DND-41 (cell line): Measurements from ENCODE around the gene WNT6.

Experiments used
- ATAC-seq: fragments of 200-7000 bp; cut with Tn5 transposase; 3 replicates; pipeline ENCODE4 v1.9.1; 2021; ENCODE audit warnings: low read depth; ENCODE audit not compliant: insufficient read depth
- DNase-seq: peaks from one replicate; pipeline ENCODE4 v3.0.0-alpha.2; 2020
- H2AFZ ChIP-seq: 2 replicates; pipeline ENCODE4 v1.6.0; 2012; ENCODE audit warnings: low read depth, low read length
- H3K27ac ChIP-seq: 2 replicates; pipeline ENCODE4 v1.5.1; 2012; ENCODE audit warnings: low read length, inconsistent platforms
- H3K27me3 ChIP-seq: fragments of 200-600 bp; sonication (generic); 2 replicates; pipeline ENCODE4 v1.6.0; 2012; ENCODE audit warnings: low read length, mild to moderate bottlenecking, inconsistent platforms; ENCODE audit not compliant: insufficient read depth, poor library complexity
- H3K36me3 ChIP-seq: 2 replicates; pipeline ENCODE4 v1.5.1; 2012; ENCODE audit warnings: low read length, inconsistent platforms; ENCODE audit not compliant: insufficient read depth
- H3K4me1 ChIP-seq: 2 replicates; pipeline ENCODE4 v1.5.1; 2012; ENCODE audit warnings: mild to moderate bottlenecking, low read length; ENCODE audit not compliant: insufficient read depth
- H3K4me2 ChIP-seq: 2 replicates; pipeline ENCODE4 v1.6.0; 2012; ENCODE audit warnings: mild to moderate bottlenecking, moderate library complexity, low read length, inconsistent platforms; ENCODE audit not compliant: insufficient read depth
- H3K4me3 ChIP-seq, 2 experiments: fragments of 200-600 bp in 1 of 2; shearing (Covaris generic) in 1 of 2; 2 replicates each; pipeline ENCODE4 v1.5.1; 2012 to 2016; ENCODE audit warnings: inconsistent platforms in 2 of 2, low read length in 2 of 2, mild to moderate bottlenecking in 2 of 2, low read depth in 1 of 2, moderate library complexity in 1 of 2
- H3K79me2 ChIP-seq: 2 replicates; pipeline ENCODE4 v1.6.0; 2012; ENCODE audit warnings: low read length, inconsistent platforms; ENCODE audit not compliant: insufficient read depth
- H3K9ac ChIP-seq: 2 replicates; pipeline ENCODE4 v1.6.0; 2012; ENCODE audit warnings: low read depth, mild to moderate bottlenecking, inconsistent platforms, low read length, moderate library complexity
- H3K9me3 ChIP-seq: 2 replicates; pipeline ENCODE4 v1.5.1; 2012; ENCODE audit warnings: low read length, moderate library complexity, mild to moderate bottlenecking, inconsistent platforms; ENCODE audit not compliant: insufficient read depth, severe bottlenecking
- H4K20me1 ChIP-seq: 2 replicates; pipeline ENCODE4 v1.6.0; 2012; ENCODE audit warnings: low read length; ENCODE audit not compliant: insufficient read depth
- CTCF ChIP-seq: IDR thresholded peaks from 2 replicates; pipeline ENCODE4 v1.5.1; 2012; ENCODE audit warnings: borderline replicate concordance, low read length, moderate library complexity, mild to moderate bottlenecking; ENCODE audit not compliant: poor library complexity, severe bottlenecking; ENCODE audit errors: extremely low read depth
- EZH2 ChIP-seq: IDR thresholded peaks from 3 replicates; pipeline ENCODE4 v1.6.1; 2012; ENCODE audit warnings: borderline replicate concordance, low read depth, mild to moderate bottlenecking, moderate library complexity, low read length, inconsistent platforms; ENCODE audit not compliant: severe bottlenecking

WNT6 gene

GRCh38 chr2:218896501-218897393, 37.1 kb downstream of the WNT6 start:
- peaks cover 47% of the 10 kb centered on the region for H4K20me1 ChIP-seq
- ATAC-seq (peak; percentile 70), DNase-seq (peak; percentile 79)
- H3K4me2 ChIP-seq: peak overlapping the region; percentile 34
- no peaks in the 10 kb centered on the region for H3K36me3 ChIP-seq
- no peaks in the 10 kb centered on the region for H3K9me3 ChIP-seq
- no peak overlapping the region for H3K9ac ChIP-seq
- H3K4me1 ChIP-seq: peaks cover 45% of the 10 kb centered on the region
- no peaks in the 10 kb centered on the region for H3K79me2 ChIP-seq
- TF ChIP-seq EZH2 (peak; percentile 31), CTCF (peak; percentile 2)
- no peak overlapping the region; a peak in 1 of 4 replicates for H3K4me3 ChIP-seq
- no peak overlapping the region for H2AFZ ChIP-seq
- no peak overlapping the region for H3K27ac ChIP-seq
- peaks cover 58% of the 10 kb centered on the region for H3K27me3 ChIP-seq

GRCh38 chr2:218897394-218898108, 37.9 kb downstream of the WNT6 start:
- H3K4me2 ChIP-seq: peak overlapping the region; percentile 34
- no peak for DNase-seq
- H3K79me2 ChIP-seq: no peaks in the 10 kb centered on the region
- H2AFZ ChIP-seq: no peak overlapping the region
- TF ChIP-seq EZH2: no peak
- TF ChIP-seq CTCF: no peak
- H3K9ac ChIP-seq: no peak overlapping the region
- H4K20me1 ChIP-seq: peaks cover 47% of the 10 kb centered on the region
- H3K9me3 ChIP-seq: no peaks in the 10 kb centered on the region
- H3K4me3 ChIP-seq: no peak overlapping the region
- no peak overlapping the region for H3K27ac ChIP-seq
- peaks cover 61% of the 10 kb centered on the region for H3K27me3 ChIP-seq
- no peaks in the 10 kb centered on the region for H3K36me3 ChIP-seq
- ATAC-seq: no peak
- peaks cover 38% of the 10 kb centered on the region for H3K4me1 ChIP-seq

GRCh38 chr2:218898109-218898878, 38.7 kb downstream of the WNT6 start:
- ATAC-seq (peak; percentile 50), DNase-seq (peak; percentile 63)
- Histone ChIP-seq H3K79me2 (no peaks in the 10 kb centered on the region), H3K36me3 (no peaks in the 10 kb centered on the region), H3K27ac (no peak overlapping the region), H2AFZ (no peak overlapping the region), H3K4me3 (no peak overlapping the region), H3K27me3 (peaks cover 58% of the 10 kb centered on the region), H3K4me2 (no peak overlapping the region), H3K9me3 (no peaks in the 10 kb centered on the region), H3K4me1 (peaks cover 30% of the 10 kb centered on the region), H4K20me1 (peaks cover 42% of the 10 kb centered on the region), H3K9ac (no peak overlapping the region)
- TF ChIP-seq EZH2 (no peak), CTCF (peak; percentile 91)
